Activated CD8-positive, alpha-beta T cell treated with anti-CD3 and anti-CD28 coated beads for 36 hours (primary cell): ENCODE results near the gene INO80B. TPM values are rescaled to one million over a fixed set of nuclear protein-coding genes. Genes with fewer than 3 reads are reported as not detected.
"Not testable (repeated sequence)": the region's sequence is repeated elsewhere in the genome, so short reads cannot be mapped to it uniquely, and the experiment has no call there.

Experiments
- ATAC-seq: fragments of 200-7000 bp; cut with Tn5 transposase; one replicate; pipeline ENCODE4 v1.10.0; 2021; ENCODE audit warnings: mild to moderate bottlenecking, moderate library complexity
- CTCF ChIA-PET: fragments of 350-600 bp; sonication (Branson Sonifier 250); formaldehyde crosslinking; loops from one replicate; lab custom pipeline; 2021; ENCODE audit warnings: antibody characterized with exemption; lab: Charles Lee
- POLR2A ChIA-PET: fragments of 350-600 bp; sonication (Branson Sonifier 250); formaldehyde crosslinking; loops from one replicate; lab custom pipeline; 2021; ENCODE audit warnings: antibody characterized with exemption; lab: Charles Lee
- DNase-seq: peaks from one replicate; pipeline ENCODE4 v3.0.0-alpha.2; 2020
- H3K27ac Mint-ChIP-seq: one replicate; pipeline ENCODE4 v1.8.0; 2021; ENCODE audit warnings: mild to moderate bottlenecking, mixed read lengths
- H3K27me3 Mint-ChIP-seq: one replicate; pipeline ENCODE4 v1.8.0; 2021; ENCODE audit warnings: mixed read lengths
- H3K36me3 Mint-ChIP-seq: one replicate; pipeline ENCODE4 v1.8.0; 2021; ENCODE audit warnings: low read depth, mixed read lengths
- H3K4me1 Mint-ChIP-seq: one replicate; pipeline ENCODE4 v1.8.0; 2021; ENCODE audit warnings: low read depth, mixed read lengths
- H3K4me3 Mint-ChIP-seq: one replicate; pipeline ENCODE4 v1.8.0; 2021; ENCODE audit warnings: mild to moderate bottlenecking, moderate library complexity, mixed read lengths
- H3K9me3 Mint-ChIP-seq: one replicate; pipeline ENCODE4 v1.8.0; 2021; ENCODE audit warnings: mixed read lengths
- CTCF ChIP-seq: fragments of 200-600 bp; IDR thresholded peaks from one replicate; pipeline ENCODE4 v1.8.0; 2022; ENCODE audit warnings: antibody characterized with exemption, mild to moderate bottlenecking
- intact Hi-C: fragments of 100-400 bp; cut with micrococcal nuclease; formaldehyde crosslinking; loops from one replicate; pipeline ENCODE4 v1.10.0; 2022
- total RNA-seq, 2 experiments: library from RNA; stranded (reverse); gene quantifications; one replicate each; pipeline ENCODE4 v1.2.3, GENCODE V29; 2021

Gene INO80B
- total RNA-seq, 2 experiments from 2014 or later: 23.9 to 24.2 TPM

GRCh38 chr2:74417197-74417596 is 37.7 kb upstream of the INO80B start:
- Mint-ChIP-seq H3K27me3 (peaks cover 5% of the 10 kb centered on the region), H3K36me3 (peaks cover 2% of the 10 kb centered on the region), H3K4me1 (peaks cover 21% of the 10 kb centered on the region), H3K27ac (no peak overlapping the region), H3K4me3 (no peak overlapping the region), H3K9me3 (no peaks in the 10 kb centered on the region)
- no peak for TF ChIP-seq CTCF
- ChIA-PET POLR2A (no interaction called here), CTCF (interaction anchor here (1.6 kb wide), 1 partner anchor 18 kb away, joined by 3 read pairs; no protein-coding TSS in a partner anchor)
- ATAC-seq: no peak
- intact Hi-C loops: no loop called here
- no peak for DNase-seq

- Mint-ChIP-seq H3K4me3 (no peak overlapping the region), H3K27me3 (peaks cover 5% of the 10 kb centered on the region), H3K9me3 (no peaks in the 10 kb centered on the region), H3K27ac (no peak overlapping the region), H3K4me1 (peaks cover 22% of the 10 kb centered on the region), H3K36me3 (peaks cover 5% of the 10 kb centered on the region)
- ATAC-seq (no peak), DNase-seq (no peak)
- TF ChIP-seq CTCF: no peak
- ChIA-PET POLR2A (no interaction called here), CTCF (interaction anchor here (1.6 kb wide), 1 partner anchor 18 kb away, joined by 3 read pairs; no protein-coding TSS in a partner anchor)
- intact Hi-C loops: no loop called here
Measured at GRCh38 chr2:74417763-74418162, 37.1 kb upstream of the INO80B start.

- Mint-ChIP-seq H3K9me3 (no peaks in the 10 kb centered on the region), H3K27ac (no peak overlapping the region), H3K36me3 (peaks cover 9% of the 10 kb centered on the region), H3K27me3 (peaks cover 3% of the 10 kb centered on the region), H3K4me1 (peaks cover 26% of the 10 kb centered on the region), H3K4me3 (no peak overlapping the region)
- no peak for DNase-seq
- TF ChIP-seq CTCF: no peak
- intact Hi-C loops: no loop called here
- ChIA-PET POLR2A (interaction anchor here (0.6 kb wide), 1 partner anchor 47 kb away, joined by 3 read pairs; no protein-coding TSS in a partner anchor), CTCF (interaction anchor here (0.8 to 1.6 kb wide), 3 partner anchors 19 to 55 kb away, joined by 3 read pairs; partner anchors contain the start of gene MRPL53)
- ATAC-seq: no peak
Measured at GRCh38 chr2:74418312-74418711, 36.6 kb upstream of the INO80B start.

- POLR2A ChIA-PET: no interaction called here
- no peak for TF ChIP-seq CTCF
- H3K9me3 Mint-ChIP-seq: no peaks in the 10 kb centered on the region
- CTCF ChIA-PET: interaction anchor here (1.2 kb wide), 1 partner anchor 54 kb away, joined by 3 read pairs; the partner anchor contains the start of gene MRPL53
- no peak overlapping the region for H3K4me3 Mint-ChIP-seq
- H3K27me3 Mint-ChIP-seq: peaks cover 2% of the 10 kb centered on the region
- H3K4me1 Mint-ChIP-seq: peaks cover 29% of the 10 kb centered on the region
- H3K36me3 Mint-ChIP-seq: peaks cover 12% of the 10 kb centered on the region
- no peak overlapping the region for H3K27ac Mint-ChIP-seq
- ATAC-seq (no peak), DNase-seq (no peak)
- intact Hi-C loops: no loop called here
Measured at GRCh38 chr2:74419345-74419744, 35.5 kb upstream of the INO80B start.

GRCh38 chr2:74420006-74420405 is 34.9 kb upstream of the INO80B start:
- ChIA-PET POLR2A (interaction anchor here (0.7 to 2.9 kb wide), 3 partner anchors 9 to 113 kb away, joined by 3 to 25 read pairs (median 3); partner anchors contain the start of genes INO80B and WBP1), CTCF (interaction anchor here (1.7 kb wide), 1 partner anchor 62 kb away, joined by 3 read pairs; no protein-coding TSS in a partner anchor)
- intact Hi-C loops: no loop called here
- Mint-ChIP-seq H3K4me1 (peaks cover 26% of the 10 kb centered on the region), H3K36me3 (peaks cover 17% of the 10 kb centered on the region), H3K27ac (peak overlapping the region; percentile 86), H3K4me3 (peak overlapping the region; percentile 97), H3K9me3 (no peaks in the 10 kb centered on the region), H3K27me3 (no peaks in the 10 kb centered on the region)
- DNase-seq (no peak), ATAC-seq (no peak)
- no peak for TF ChIP-seq CTCF

- CTCF ChIA-PET: interaction anchor here (0.9 to 1.7 kb wide), 5 partner anchors 19 to 111 kb away, joined by 3 to 5 read pairs (median 3); no protein-coding TSS in a partner anchor
- ATAC-seq: not testable (repeated sequence)
- H3K27ac Mint-ChIP-seq: peak overlapping the region; percentile 86
Measured at GRCh38 chr2:74420443-74421103, 34.3 kb upstream of the INO80B start.

More at GRCh38 chr2:74420443-74421103, 34.3 kb upstream of the INO80B start:
- DNase-seq, H3K9me3 Mint-ChIP-seq, intact Hi-C loops, H3K27me3 Mint-ChIP-seq: not testable (repeated sequence)
- peaks cover 23% of the 10 kb centered on the region for H3K4me1 Mint-ChIP-seq
- peak overlapping the region; percentile 97 for H3K4me3 Mint-ChIP-seq
- H3K36me3 Mint-ChIP-seq: peaks cover 20% of the 10 kb centered on the region
- POLR2A ChIA-PET: interaction anchor here (0.6 to 2.9 kb wide), 11 partner anchors 9 to 685 kb away, joined by 3 to 25 read pairs (median 3); partner anchors contain the start of genes AUP1, INO80B, MRPL53 and WBP1
